Endometrial microvascular endothelial cells (primary cell): Measurements from ENCODE around the gene SHFL. TPM values are rescaled to one million over a fixed set of nuclear protein-coding genes. Genes with fewer than 3 reads are reported as not detected.

ENCODE experiments used
- in situ Hi-C: cut with HindIII; loops from 2 replicates; pipeline ENCODE4 v1.10.0; 2017; ENCODE audit warnings: low sequenced_read_pairs, low pct_unique_long_range_greater_than_20kb; ENCODE audit errors: inconsistent ontology term
- total RNA-seq: library from RNA; depleted of rRNA; stranded (reverse); fragments of >200 nt; gene quantifications from one replicate; pipeline ENCODE4 v1.2.3, GENCODE V29; 2015; ENCODE audit errors: inconsistent ontology term

SHFL gene
- total RNA-seq, 1 donor from 2014 or later, result 22.1 TPM

DNA sequence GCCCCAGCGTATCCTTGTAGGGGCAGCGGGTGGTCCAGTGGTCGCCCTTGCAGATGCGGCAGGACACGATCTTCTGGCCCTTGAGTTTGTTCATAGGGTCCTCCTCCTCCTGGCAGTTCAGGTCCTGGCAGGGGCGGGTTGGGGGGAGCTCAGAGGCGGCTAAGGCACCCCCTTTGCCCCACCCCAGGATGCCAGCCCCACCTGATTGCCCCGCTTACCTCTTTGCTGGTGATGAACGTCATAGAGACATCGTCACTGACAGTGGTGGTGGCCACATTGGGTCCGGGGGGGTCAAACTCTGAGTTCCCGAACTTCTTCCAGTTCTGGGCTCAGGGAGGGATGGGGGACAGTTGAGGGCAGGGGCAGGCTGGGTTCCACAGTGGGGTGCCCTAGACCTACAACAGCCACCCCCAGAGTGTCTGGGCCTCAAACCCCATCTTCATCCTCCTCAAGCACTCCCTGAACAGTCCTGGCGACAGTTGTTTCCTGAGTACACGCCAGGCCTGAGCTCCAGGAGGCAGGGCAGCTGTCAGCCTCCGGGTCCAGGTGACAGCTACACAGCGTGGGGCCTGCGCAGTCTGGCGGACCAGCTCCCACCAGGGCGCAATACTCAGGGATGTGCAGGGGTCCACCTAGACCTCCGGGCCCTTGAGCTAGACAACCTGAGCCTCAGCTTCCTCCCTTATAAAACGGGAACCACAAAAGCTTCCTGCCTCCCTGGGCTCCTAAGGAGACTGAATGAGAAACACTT is 30.9 kb downstream of the SHFL start:
- in situ Hi-C loops, result no loop called here

DNA sequence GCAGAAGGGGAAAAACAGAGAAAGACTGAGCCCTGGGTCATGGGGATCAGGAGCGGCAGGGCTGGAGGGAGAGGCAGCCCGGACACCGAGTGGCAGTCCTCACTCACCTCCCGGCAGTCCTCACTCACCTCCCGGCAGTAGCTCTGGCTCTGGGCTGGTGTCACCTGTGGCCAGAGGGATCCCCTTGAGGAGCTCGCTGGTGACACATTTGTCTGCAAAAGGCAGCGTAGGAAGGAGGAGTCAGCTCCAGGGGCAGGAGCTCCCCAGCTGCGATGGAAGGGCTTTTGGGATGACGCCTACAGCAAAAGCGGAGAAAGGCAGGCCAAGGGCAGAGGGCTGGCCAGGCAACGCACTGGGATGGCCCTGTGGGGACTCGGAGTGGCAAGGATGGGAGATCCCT is 32.8 kb downstream of the SHFL start:
- in situ Hi-C loops, result no loop called here

DNA sequence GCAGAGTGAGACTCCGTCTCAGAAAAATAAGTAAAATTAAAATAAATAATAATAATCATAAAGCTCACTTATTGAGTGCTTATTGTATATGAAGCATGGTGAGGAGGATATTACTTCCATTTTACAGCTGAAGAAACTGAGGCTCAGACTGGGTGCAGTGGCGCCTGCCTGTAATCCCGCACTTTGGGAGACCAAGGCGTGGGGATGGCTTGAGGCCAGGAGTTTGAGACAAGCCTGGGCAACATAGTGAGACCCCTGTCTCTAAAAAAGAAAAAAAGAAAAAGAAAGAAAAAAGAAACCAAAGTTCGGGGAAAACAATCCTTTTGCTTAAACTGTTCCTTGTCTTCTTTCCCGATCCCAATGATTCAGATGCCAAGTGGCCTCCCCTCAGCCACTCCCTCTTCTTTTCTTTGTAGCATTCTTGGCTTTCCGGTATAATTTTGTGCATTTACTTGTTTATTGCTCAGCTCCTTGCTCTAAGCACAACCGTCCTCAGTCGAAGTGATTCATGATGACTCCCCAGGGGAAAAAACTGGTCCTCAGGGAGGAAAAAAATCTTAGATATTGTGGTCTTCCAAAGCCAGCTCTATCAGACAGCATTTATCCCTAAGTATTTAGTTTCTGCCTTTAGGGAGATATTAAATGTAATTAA is 34.5 kb downstream of the SHFL start:
- in situ Hi-C loops, result no loop called here

DNA sequence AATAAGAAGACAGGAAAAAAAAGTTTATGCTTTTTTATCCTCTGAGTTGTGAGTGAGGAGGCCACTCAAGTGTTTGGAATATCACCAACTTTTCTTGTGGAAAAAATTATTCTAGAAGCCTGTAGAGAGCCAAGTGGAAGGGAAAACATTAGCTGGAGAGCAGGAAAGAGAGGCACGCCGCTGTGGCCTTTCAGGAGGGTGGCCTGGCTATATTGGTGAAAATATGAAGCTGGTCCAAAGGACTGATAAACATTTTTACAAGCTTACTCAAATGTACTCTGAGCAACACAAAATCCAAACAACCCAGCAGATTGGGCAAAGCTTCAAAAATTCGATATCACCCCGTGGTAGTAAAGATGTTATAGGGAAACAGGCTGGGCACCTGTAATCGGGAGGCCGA is 35.9 kb downstream of the SHFL start:
- in situ Hi-C loops, result no loop called here

DNA sequence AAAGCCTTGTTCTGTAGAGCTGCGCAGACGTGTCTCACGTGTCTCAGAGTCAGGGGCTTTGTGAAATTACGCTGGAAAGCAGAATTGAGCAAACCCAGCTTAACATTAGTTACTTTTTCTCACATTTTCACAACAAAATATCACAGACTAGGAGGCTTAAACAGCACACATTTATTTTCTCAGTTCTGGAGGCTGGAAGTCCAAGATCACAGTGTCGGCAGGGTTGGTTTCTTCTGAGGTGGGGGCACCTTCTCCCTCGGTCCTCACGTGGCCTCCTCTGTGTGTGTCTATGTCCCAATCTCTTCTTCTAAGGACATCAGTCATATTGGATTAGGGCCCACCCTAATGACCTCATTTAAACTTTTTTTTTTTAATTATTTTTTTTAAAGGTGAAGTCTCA is 38.3 kb downstream of the SHFL start:
- in situ Hi-C loops, result no loop called here

DNA sequence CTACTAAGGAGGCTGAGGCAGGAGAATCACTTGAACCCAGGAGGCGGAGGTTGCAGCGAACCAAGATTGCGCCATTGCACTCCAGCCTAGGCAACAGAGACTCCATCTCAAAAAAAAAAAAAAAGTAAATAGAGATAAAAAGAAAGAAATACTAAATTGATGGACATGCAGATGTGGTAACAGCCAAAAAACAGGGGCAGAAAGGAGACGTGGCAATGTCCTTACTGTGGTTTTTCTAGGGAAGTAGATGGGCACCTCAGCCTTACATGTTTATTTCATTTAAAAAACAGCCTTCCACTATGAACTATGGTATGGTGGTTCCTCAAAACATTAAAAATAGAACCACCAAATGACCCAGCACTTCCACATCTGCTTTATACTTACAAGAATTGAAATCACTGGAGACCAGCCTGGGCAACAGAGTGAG is 40.1 kb downstream of the SHFL start:
- in situ Hi-C loops, result no loop called here

DNA sequence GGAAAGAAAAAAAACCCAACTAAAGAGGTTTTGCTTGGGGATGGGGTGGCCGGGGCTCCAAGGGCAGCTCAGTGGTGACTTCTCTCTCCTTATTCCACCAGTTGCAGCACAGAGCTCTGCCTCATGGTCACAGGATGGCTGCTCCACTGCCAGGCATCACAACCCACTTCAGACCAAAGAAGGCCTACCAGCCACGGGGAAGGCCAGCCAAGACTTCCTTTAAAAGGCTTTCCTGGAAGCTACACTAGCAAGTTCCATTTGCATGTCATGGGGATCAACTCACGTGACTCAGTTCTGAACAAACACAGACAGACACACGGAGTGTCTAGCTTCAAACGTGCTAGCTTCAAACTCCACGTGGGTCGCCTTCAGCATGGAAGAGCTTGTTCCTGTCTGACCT is 46.8 kb downstream of the SHFL start:
- in situ Hi-C loops, result no loop called here

DNA sequence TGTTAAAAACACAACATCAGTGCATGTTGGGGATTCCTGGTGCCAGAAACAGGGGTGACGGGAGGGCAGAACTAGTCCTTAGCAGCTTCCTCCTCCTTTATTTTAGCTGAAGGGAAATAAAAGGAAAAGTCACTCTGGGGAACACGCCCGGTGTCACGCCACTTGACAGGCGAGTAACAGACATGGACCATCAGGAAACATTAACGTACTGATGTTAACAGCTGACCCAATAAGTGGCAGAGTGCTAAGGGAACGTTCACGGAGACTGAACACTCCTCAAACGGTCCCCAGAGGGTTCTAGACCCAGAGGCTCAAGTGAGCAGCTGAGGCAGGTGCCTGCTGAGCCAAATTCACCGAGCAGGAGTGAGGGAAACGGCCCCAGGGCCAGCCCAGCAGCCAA is 47.5 kb downstream of the SHFL start:
- in situ Hi-C loops, result no loop called here

DNA sequence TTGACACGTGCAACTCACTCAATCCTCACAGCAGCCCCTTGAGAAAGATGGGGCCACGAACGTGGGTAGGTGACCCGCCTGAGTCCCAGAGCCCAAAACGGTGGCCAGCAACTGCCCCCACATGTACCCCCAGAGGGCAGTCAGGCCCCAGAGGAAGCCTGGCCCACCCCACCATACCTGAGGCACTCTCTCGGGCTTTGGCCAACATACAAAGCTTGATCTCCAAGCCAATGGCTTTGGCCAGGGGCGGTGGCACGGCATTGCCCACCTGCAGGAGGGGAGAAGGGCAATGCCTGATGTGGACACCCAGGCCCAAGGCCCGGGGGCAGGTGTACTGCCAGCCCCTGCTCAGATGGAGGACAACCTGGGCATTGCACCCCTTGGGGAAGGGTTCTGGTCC is 47.9 kb downstream of the SHFL start:
- in situ Hi-C loops, result no loop called here

DNA sequence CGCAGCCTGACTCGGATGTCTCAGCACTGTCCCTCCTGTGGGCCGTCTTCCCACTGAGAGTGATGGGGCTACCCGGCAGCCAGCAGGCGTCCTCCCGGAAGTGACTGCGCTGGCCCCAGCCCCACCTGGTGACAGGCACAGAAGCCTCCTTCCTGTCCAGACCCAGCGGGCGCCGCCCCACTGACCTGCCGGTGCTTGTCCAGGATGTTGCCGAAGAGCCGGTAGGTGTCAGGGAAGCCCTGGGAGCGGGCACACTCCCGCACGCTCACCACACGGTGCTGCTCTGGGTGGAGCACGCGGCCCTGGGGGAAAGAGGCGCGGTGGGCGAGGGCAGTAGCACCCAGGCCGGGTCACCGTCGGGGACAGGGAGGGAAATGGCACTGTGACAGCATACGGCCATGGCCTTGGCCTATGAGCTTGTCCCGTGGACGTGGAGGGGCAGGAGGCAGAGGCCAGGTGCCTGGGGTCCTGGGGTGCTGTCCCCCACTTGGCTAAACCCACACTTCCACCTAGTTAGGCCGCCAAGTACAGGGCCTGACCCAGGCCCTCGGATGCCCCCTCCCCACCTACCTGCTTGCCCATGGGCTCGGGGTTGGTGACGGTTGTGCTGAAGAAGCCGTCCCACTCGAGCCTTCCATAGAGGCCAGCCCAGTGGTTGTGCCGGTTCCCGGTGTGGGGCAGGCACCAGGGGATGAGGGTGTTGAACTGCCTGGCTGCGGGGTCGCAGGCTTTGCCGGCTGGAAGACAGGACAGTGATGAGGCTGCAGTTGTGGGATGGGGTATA is 49.6 kb downstream of the SHFL start:
- in situ Hi-C loops, result no loop called here

DNA sequence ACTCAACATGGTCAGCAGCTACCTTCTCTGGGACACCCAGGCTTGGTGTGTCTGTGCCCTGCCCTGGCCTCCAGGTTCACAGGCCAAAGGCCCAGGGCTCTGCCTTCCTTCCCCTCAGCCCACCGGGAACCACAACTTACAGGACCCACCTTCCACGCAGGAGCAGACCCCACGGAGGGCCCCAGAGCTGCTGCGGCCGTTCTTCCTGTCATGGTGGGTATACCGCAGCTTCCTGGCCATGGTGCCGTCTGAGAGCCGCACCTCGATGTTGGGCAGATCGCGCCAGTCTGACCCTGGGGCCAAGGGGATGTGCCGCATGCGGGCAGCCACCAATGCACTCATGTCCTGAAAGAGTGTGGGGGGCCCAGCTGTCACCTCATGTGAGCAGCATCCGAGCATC is 50.8 kb downstream of the SHFL start:
- in situ Hi-C loops, result no loop called here

DNA sequence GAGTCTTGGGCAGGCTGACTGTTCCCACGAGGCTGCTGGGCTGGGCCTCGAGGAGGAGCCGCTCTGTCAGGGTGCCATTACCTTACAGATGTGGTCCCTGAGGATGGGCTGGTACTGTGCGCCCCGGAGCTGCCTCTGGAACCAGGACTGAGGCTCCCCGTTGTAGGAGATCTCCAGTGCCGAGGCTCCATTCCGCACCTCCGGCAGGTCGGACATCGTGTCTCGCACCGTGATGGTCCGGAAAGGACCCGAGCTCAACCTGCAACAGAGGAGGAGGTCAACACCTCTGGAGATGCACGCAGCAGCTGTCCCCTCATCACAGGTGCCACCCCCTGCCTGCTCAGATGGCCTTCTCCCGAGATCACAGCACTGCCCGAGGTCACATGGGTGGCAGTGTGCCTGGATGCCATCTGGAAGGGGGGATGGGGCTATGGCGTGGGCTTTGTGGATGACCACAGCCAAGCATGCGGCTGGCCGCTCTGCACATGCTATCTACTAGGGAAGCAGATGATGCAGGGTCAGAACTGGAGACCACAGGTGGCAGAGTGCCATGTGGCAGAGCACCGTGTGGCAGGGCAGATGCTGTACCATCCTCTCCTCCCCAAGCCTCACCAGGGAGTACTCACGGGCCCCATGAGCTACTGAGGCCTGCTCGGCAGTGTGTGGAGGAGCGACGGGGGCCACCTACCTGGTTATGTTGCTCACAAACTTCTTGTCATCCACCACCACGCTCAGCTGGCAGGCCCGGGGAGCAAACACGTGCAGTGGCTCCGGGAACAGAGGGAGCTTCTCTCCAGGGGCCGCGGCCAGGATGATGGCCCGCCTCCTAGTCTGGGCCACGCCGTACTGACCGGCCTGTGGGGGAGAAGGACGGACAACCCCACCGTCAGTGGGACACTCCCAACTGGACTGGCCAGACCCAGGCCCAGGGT is 51.9 kb downstream of the SHFL start:
- in situ Hi-C loops, result no loop called here

DNA sequence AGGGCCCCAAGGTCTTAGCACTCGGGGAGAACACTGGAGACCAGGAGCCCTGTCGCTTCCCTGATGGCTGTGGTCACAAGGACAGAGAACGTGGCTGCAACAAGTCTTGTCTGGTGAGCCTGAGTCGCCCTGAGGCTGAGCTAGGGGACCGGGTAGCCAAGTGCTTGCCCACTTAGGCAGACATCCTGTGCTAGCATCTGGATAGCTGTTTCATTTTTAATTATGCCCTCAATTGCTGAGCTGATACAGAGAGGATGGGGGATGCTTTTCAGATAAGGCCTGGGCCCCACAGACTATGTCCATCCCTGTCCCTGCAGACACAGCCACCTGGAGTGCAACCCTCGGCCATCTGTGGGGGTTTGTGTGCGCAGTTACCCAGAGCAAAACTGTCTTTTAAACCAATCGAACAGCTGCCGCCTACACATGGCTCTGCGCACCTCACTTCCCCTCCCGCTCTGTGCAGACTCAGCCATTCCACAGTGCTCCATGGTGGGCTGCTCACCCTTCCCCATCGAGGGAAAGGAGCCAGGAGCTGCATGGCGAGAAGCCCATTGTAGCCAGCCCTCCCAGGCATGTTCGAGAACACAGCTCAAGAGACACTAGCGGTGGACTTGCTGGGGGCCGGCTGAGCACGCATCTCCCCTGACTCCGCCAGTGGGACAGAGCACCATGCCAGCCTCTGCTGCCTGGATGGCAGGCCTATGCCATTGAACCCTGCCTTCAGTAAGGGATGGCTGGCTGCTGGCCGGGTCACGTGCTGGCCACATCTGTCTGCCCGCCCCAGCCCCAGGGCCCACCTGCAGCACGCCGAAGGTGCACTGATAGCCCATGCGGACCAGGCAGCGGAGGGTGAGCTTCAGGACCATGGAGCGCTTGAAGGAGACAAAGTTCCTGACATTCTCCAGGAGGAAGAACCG is 53.0 kb downstream of the SHFL start:
- in situ Hi-C loops, result no loop called here

DNA sequence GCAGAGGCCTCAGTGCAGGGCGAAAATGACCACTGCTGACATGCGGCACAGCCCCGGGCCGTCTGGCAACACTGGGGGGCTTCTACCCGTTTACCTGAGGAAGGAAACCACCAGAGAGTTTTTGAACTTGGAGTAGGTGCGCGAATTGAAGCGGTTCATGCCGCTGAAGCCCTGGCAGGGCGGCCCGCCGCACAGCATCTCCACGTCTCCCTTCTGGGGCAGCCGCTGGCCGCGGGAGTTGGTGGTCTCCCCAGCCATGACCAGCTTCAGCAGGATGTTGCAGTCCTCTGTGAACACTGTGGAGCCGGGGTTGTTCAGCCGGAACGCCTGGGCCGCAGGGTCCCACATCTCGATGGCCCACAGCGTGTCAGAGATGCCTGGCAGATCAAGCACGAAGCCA is 53.8 kb downstream of the SHFL start:
- in situ Hi-C loops, result no loop called here

DNA sequence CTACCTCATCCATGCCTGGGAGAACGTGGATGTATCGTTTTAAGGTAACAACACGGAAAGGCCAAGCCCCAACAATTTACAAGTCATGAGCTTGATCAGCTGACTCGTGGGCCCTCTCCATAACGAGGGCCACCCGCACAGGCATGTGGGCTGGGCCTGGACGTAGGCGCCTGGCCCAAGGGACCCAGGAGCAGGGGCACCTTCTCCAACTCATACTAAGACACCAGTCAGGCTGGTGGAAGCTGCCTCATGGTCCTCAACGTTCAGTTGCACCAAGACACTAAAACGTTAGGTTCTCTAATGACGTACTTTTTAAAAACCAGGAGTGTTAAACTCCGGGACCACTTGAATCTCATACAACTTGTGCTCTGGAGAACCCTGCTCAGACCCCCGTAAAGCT is 55.4 kb downstream of the SHFL start:
- in situ Hi-C loops, result no loop called here

DNA sequence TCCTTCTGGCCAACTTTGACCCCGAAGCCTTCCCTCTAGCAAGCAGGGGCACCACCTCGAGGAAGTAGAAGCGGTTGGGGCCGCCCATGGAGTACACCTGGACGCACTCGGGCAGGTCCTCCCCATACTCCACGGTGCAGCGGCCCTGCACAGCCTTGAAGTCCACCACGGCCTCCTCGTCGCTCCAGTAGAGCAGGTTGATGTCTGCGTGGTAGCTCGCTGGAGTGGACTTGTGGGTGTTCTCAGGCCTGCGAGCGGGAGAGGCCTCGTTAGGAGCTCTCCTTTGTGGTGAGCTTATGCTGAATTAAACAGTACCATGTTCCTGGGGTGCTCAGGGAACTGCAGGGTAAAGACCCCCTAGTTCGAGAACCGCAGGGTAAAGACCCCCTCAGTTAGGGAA is 55.9 kb downstream of the SHFL start:
- in situ Hi-C loops, result no loop called here
